Transverse colon (tissue), 3 donors: ENCODE results near the gene RHO.

Experiments
- CTCF ChIP-seq, 5 experiments: fragments of 200-600 bp in 3 of 5; fragments of 450-650 bp in 2 of 5; sonication (generic) in 3 of 5; IDR thresholded peaks; 1 replicate in 2 of 5; 2 replicates in 3 of 5; pipeline ENCODE4 v1.5.1; 2016 to 2017; ENCODE audit warnings: antibody characterized with exemption in 5 of 5, inconsistent platforms in 3 of 5, mild to moderate bottlenecking in 2 of 5, moderate library complexity in 1 of 5
- EP300 ChIP-seq: sonication (generic); formaldehyde crosslinking; IDR thresholded peaks from one replicate; pipeline ENCODE4 v1.6.1; 2017; ENCODE audit warnings: antibody characterized with exemption, low read depth
- POLR2A ChIP-seq: fragments of 450-650 bp; IDR thresholded peaks from one replicate; pipeline ENCODE4 v1.6.1; 2016; ENCODE audit warnings: antibody characterized with exemption, mild to moderate bottlenecking, moderate library complexity

- no peak for TF ChIP-seq POLR2A
- TF ChIP-seq CTCF (IDR thresholded peaks at IDR 0.05), result no peak
- TF ChIP-seq EP300, result no peak
Observed at GRCh38 chr3:129560911-129561594, 32.6 kb downstream of the RHO start.
